ENCODE results near the gene CEP43.

DNA sequence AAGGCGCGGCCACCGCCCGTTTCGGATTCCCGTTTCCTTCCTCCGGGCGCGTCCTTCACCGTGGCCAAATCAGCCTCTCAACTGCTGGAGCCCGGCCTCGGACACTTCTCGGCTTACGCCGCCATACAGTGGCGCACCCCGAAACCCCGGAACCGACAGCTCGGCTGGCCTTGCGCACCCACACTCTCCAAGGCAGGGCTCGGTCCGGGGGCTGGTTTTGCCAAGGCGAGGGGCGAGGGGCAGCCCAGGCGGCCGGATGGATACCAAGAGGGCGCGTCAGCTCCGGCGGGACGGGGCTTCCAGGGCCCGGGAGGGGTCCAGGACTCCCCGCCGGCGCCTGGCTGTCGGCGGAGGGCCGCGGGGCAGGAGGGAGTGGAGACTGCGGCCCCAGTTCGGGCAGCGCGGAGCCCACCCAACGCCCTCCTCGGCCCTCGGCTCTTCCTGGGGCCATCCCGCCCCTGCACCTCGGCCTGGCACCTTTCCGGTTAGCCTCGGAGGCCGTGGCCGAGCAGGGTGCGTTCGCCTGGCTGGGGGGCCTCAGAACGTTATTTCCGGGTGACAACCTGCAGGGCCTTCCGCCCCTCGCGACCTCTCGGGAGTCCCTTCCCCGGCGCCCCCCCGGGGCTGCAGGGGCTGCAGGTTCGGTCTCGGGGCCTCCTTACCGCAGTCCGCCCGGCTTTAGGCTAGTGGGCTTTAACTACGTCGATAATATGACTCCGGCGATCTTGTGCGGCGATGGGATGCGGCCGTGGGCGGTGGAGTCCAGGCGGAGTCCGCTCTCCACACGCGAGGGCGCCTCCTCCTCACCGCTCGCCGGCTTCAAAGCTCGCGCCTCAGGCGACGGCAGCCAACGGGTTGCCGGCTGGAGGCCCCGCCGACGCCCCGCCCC is 697 bp upstream of the CEP43 start:
- TF ChIP-seq CHD4 (IDR thresholded peaks at IDR 0.05; ENCODE audit: borderline replicate concordance) (no peak), EHMT2 (IDR thresholded peaks at IDR 0.05; ENCODE audit: low read depth) (no peak), MAFK (IDR thresholded peaks at IDR 0.05; ENCODE audit: partially characterized antibody) (no peak)

All from A549 (cell line).